Sigmoid colon (tissue), 7 donors: Measurements from ENCODE around the gene LMNTD1. TPM values are rescaled to one million over a fixed set of nuclear protein-coding genes. Genes with fewer than 3 reads are reported as not detected.

Source experiments
- DNase-seq: peaks from one replicate; pipeline ENCODE4 v3.0.0-alpha.2; 2019
- H3K27ac ChIP-seq, 4 donors: fragments of 200-600 bp; sonication (generic); one replicate each; pipeline ENCODE4 v1.5.1; 2016 to 2019; ENCODE audit warnings: mild to moderate bottlenecking in 1 of 4
- H3K27me3 ChIP-seq, 3 donors: fragments of 200-600 bp; sonication (generic); one replicate each; pipeline ENCODE4 v1.5.1; 2019; ENCODE audit warnings: mild to moderate bottlenecking in 1 of 3
- H3K36me3 ChIP-seq, 4 donors: fragments of 200-600 bp; sonication (generic); one replicate each; pipeline ENCODE4 v1.5.1; 2016 to 2019
- H3K4me1 ChIP-seq, 4 donors: fragments of 200-600 bp; sonication (generic); one replicate each; pipeline ENCODE4 v1.5.1; 2017 to 2019
- H3K4me3 ChIP-seq, 4 donors: fragments of 200-600 bp; sonication (generic); one replicate each; pipeline ENCODE4 v1.5.1; 2017 to 2019; ENCODE audit warnings: mild to moderate bottlenecking in 2 of 4, moderate library complexity in 1 of 4
- H3K9me3 ChIP-seq, 4 donors: fragments of 200-600 bp in 3 of 4; sonication (generic) in 3 of 4; one replicate each; pipeline versions ENCODE4 v1.5.1 to v1.6.1; 2013 to 2019
- EP300 ChIP-seq, 4 donors: sonication (generic); formaldehyde crosslinking; IDR thresholded peaks; one replicate each; pipeline ENCODE4 v1.6.1; 2017; ENCODE audit warnings: antibody characterized with exemption in 4 of 4
- POLR2A ChIP-seq, 2 donors: fragments of 450-650 bp; IDR thresholded peaks; one replicate each; pipeline ENCODE4 v1.6.1; 2016; ENCODE audit warnings: antibody characterized with exemption in 2 of 2, mild to moderate bottlenecking in 2 of 2, moderate library complexity in 2 of 2
- POLR2AphosphoS5 ChIP-seq, 4 donors: sonication (generic); formaldehyde crosslinking; IDR thresholded peaks; one replicate each; pipeline ENCODE4 v1.6.1; 2017; ENCODE audit warnings: antibody characterized with exemption in 4 of 4
- WGBS, 2 donors: extraction: QIAGEN DNeasy Blood & Tissue Kit; methylation state at CpG; one replicate each; pipeline ENCODE4 v1.1.7; 2013; 5-methylcytosine and 5-hydroxymethylcytosine counted together
- intact Hi-C: fragments of 100-400 bp; cut with DNase I; formaldehyde crosslinking; loops from one replicate; pipeline ENCODE4 v1.15.1; 2023
- polyA plus RNA-seq, 3 donors: library from polyadenylated mRNA; stranded (reverse); fragments of 200-250 nt; gene quantifications; one replicate each; pipeline ENCODE4 v1.2.3, GENCODE V29; 2013
- total RNA-seq, 4 donors: library from RNA; depleted of rRNA; stranded (reverse); fragments of >200 nt; gene quantifications; one replicate each; pipeline ENCODE4 v1.1.0, GENCODE V29; 2016
- TF ChIP-seq, protein P1 (sequence below), 4 experiments: fragments of 450-650 bp in 3 of 4; fragments of 200-600 bp in 1 of 4; IDR thresholded peaks; one replicate each; pipeline ENCODE4 v1.5.1; 2016 to 2019; ENCODE audit warnings: antibody characterized with exemption in 4 of 4, mild to moderate bottlenecking in 3 of 4, moderate library complexity in 2 of 4
- donor health status: healthy with polysubstance abuse.
- donor health status: Bipolar disorder and iron deficiency.
- donor health status: healthy.

LMNTD1 gene
- total and polyA plus RNA-seq, 7 donors: 1.5 to 1.9 TPM; not detected in 5

DNA sequence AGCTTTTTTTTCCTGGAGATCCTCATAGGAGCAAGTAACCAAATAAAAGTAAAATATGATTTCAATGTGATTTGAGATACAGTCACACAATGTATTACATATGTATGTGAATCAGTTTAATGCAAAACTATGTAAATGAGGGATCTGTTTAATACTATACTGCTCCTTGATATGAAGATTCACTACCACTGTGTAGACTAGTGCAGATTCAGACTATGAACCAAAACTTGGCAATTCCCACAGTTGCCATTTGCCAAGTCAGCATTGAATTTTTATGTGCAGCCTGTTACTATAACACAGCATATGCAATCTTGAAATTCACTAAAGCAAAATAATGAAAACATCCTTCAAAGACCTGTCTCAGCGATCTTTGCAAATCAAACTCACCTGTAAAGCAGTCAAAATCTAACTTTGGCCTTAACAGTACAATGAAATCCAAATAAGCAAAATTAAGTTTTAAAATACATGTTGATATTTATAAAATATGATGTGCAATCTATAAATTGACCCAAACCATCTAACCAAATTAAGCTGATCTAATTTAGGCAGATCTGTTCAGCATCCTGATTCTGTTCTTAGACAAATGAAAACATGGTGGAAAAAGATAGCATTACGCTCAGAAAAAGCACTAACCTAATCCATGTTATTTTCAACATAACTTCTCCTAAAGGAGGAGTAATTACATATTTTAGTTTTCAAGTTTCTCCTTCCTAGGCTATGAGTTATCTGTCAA lies 25.5 kb upstream of the LMNTD1 start:
- TF ChIP-seq EP300 (IDR thresholded peaks at IDR 0.05) (no peak), POLR2AphosphoS5 (IDR thresholded peaks at IDR 0.05) (no peak), POLR2A (IDR thresholded peaks at IDR 0.05) (no peak)
- TF ChIP-seq, protein P1, sequence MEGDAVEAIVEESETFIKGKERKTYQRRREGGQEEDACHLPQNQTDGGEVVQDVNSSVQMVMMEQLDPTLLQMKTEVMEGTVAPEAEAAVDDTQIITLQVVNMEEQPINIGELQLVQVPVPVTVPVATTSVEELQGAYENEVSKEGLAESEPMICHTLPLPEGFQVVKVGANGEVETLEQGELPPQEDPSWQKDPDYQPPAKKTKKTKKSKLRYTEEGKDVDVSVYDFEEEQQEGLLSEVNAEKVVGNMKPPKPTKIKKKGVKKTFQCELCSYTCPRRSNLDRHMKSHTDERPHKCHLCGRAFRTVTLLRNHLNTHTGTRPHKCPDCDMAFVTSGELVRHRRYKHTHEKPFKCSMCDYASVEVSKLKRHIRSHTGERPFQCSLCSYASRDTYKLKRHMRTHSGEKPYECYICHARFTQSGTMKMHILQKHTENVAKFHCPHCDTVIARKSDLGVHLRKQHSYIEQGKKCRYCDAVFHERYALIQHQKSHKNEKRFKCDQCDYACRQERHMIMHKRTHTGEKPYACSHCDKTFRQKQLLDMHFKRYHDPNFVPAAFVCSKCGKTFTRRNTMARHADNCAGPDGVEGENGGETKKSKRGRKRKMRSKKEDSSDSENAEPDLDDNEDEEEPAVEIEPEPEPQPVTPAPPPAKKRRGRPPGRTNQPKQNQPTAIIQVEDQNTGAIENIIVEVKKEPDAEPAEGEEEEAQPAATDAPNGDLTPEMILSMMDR (IDR thresholded peaks at IDR 0.05): no peak
- intact Hi-C loops: no loop called here
- H3K36me3 ChIP-seq: no peaks in the 10 kb centered on the region
- H3K9me3 ChIP-seq: no peaks in the 10 kb centered on the region
- H3K4me1 ChIP-seq: no peaks in the 10 kb centered on the region
- 86 to 93% methylated on average over 2 of the region's 2 CpGs for WGBS, 2 donors
- H3K4me3 ChIP-seq: no peak overlapping the region
- DNase-seq: no peak
- H3K27ac ChIP-seq: no peak overlapping the region
- no peaks in the 10 kb centered on the region for H3K27me3 ChIP-seq

DNA sequence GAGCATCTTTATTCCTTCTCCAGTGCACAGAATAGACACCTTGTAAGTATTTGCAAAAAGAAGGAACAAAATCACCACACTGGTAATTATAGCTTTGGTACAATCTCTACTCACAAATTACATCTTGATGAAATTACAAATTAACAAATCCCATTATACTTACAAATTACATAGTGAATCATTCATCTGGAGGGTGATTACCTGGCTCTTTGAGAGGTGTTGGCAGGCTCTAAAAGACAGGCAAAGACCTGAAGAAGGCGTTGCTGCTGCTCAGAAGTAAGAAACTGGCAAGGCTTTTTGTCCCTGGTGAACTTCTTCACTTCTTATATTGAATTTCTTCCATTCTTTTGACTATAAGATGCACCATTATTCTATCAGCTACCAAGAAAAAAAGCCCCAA lies 21.7 kb upstream of the LMNTD1 start:
- 23 to 56% methylated on average over 1 of the region's 1 CpG for WGBS, 2 donors
- intact Hi-C loops: no loop called here

DNA sequence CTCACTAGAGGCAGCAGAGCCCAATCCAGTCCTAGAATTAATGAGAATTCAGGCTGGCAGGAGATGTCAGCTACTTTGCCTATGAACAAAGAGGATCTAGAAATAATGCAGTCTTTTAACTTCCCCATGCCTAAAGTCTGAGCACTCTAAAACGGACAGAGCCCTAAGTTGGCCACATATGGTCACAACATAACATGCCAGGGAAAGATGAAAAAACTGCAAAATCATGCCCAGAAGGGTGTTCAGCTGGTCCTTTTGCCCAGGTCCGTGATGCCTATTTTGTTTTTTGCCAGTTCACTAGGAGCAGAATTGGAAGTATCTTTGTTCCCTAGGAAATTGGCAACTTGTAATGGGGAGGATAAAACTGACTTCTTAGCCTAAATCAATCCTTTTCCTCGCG lies 20.3 kb upstream of the LMNTD1 start:
- Histone ChIP-seq H3K27me3 (no peaks in the 10 kb centered on the region), H3K4me1 (no peaks in the 10 kb centered on the region), H3K27ac (no peak overlapping the region), H3K36me3 (no peaks in the 10 kb centered on the region), H3K4me3 (no peak overlapping the region), H3K9me3 (peaks cover 0 to 3% (median 0%) of the 10 kb centered on the region in 4 donors)
- intact Hi-C loops: no loop called here
- TF ChIP-seq EP300 (IDR thresholded peaks at IDR 0.05) (no peak), POLR2AphosphoS5 (IDR thresholded peaks at IDR 0.05) (no peak), POLR2A (IDR thresholded peaks at IDR 0.05) (no peak)
- TF ChIP-seq, protein P1 (IDR thresholded peaks at IDR 0.05): no peak
- WGBS, 2 donors: 84 to 91% methylated on average over 4 of the region's 4 CpGs
- no peak for DNase-seq

More for the DNA sequence above, 21.7 kb upstream of the LMNTD1 start:
- TF ChIP-seq POLR2A (IDR thresholded peaks at IDR 0.05): no peak
- TF ChIP-seq, protein P1 (IDR thresholded peaks at IDR 0.05): no peak
- TF ChIP-seq POLR2AphosphoS5 (IDR thresholded peaks at IDR 0.05): no peak
- no peak for TF ChIP-seq EP300 (IDR thresholded peaks at IDR 0.05)
- H3K4me3 ChIP-seq: no peak overlapping the region
- no peak for DNase-seq
- no peaks in the 10 kb centered on the region for H3K4me1 ChIP-seq
- H3K27ac ChIP-seq: no peak overlapping the region
- no peaks in the 10 kb centered on the region for H3K27me3 ChIP-seq
- H3K9me3 ChIP-seq: no peaks in the 10 kb centered on the region
- no peaks in the 10 kb centered on the region for H3K36me3 ChIP-seq

DNA sequence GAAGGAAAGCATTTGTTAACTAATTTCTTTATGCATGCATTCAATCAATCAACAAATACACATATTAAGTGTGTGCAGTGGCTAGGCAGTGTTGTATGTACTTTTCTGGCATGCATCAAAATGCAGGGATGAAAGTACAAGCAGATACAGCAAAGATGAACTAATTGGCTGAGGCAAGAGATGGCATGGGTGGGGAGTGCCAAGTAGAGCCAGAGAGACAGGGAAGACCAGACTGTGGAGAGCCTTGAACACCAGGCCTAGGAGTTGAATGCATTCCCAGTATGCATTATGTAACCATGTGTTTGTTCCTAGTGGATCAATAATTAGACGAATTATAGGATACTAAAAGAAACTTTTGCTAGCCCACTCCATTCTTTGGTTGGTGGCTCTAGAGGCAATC lies 17.3 kb upstream of the LMNTD1 start:
- Histone ChIP-seq H3K27me3 (no peaks in the 10 kb centered on the region), H3K4me1 (no peaks in the 10 kb centered on the region), H3K27ac (no peak overlapping the region), H3K9me3 (peaks cover 0 to 3% (median 0%) of the 10 kb centered on the region in 4 donors), H3K36me3 (no peaks in the 10 kb centered on the region), H3K4me3 (no peak overlapping the region)
- TF ChIP-seq POLR2A (IDR thresholded peaks at IDR 0.05) (no peak), POLR2AphosphoS5 (IDR thresholded peaks at IDR 0.05) (no peak), EP300 (IDR thresholded peaks at IDR 0.05) (no peak)
- TF ChIP-seq, protein P1 (IDR thresholded peaks at IDR 0.05): no peak
- WGBS, 2 donors: 67 to 83% methylated on average over 1 of the region's 1 CpG
- DNase-seq: no peak
- intact Hi-C loops: no loop called here
